Astrocyte (in vitro differentiated cells and primary cell): Measurements from ENCODE around the gene FAM50A. TPM values are rescaled to one million over a fixed set of nuclear protein-coding genes. Genes with fewer than 3 reads are reported as not detected.

Experiments
- DNase-seq: peaks from one replicate; pipeline ENCODE4 v3.0.0-alpha.2; 2010; ENCODE audit warnings: low read depth
- FAIRE-seq: peaks from 2 replicates; lab custom pipeline; 2011; peaks lifted over from hg19 to GRCh38; lab: Jason Lieb, UNC
- H2AFZ ChIP-seq: 2 replicates; pipeline ENCODE4 v1.6.0; 2012; ENCODE audit warnings: low read depth, low read length, inconsistent platforms
- H3K27ac ChIP-seq: 2 replicates; pipeline ENCODE4 v1.5.1; 2011; ENCODE audit warnings: low read depth, low read length, inconsistent platforms
- H3K27me3 ChIP-seq: 2 replicates; pipeline ENCODE4 v1.6.0; 2011; ENCODE audit warnings: low read length, inconsistent platforms; ENCODE audit not compliant: insufficient read depth
- H3K36me3 ChIP-seq: 2 replicates; pipeline ENCODE4 v1.5.1; 2011; ENCODE audit warnings: low read length, inconsistent platforms; ENCODE audit not compliant: insufficient read depth
- H3K4me1 ChIP-seq: 2 replicates; pipeline ENCODE4 v1.5.1; 2011; ENCODE audit warnings: low read length, inconsistent platforms; ENCODE audit not compliant: insufficient read depth
- H3K4me2 ChIP-seq: 2 replicates; pipeline ENCODE4 v1.6.0; 2012; ENCODE audit warnings: low read length, inconsistent platforms
- H3K4me3 ChIP-seq: 2 replicates; pipeline ENCODE4 v1.5.1; 2011; ENCODE audit warnings: low read depth, mild to moderate bottlenecking, low read length, inconsistent platforms; ENCODE audit not compliant: insufficient read depth
- H3K79me2 ChIP-seq: 2 replicates; pipeline ENCODE4 v1.6.0; 2012; ENCODE audit warnings: mild to moderate bottlenecking, low read length, inconsistent platforms; ENCODE audit not compliant: insufficient read depth
- H3K9ac ChIP-seq: 2 replicates; pipeline ENCODE4 v1.6.0; 2012; ENCODE audit warnings: mild to moderate bottlenecking, low read length, inconsistent platforms
- H3K9me3 ChIP-seq: 2 replicates; pipeline ENCODE4 v1.5.1; 2012; ENCODE audit warnings: low read depth, mild to moderate bottlenecking, low read length, inconsistent platforms; ENCODE audit not compliant: insufficient read depth
- H4K20me1 ChIP-seq: 2 replicates; pipeline ENCODE4 v1.6.0; 2012; ENCODE audit warnings: low read length, inconsistent platforms; ENCODE audit not compliant: insufficient read depth
- H3K27ac Mint-ChIP-seq: one replicate; pipeline ENCODE4 v1.8.0; 2021; ENCODE audit warnings: mild to moderate bottlenecking, mixed read lengths; ENCODE audit not compliant: unreplicated experiment
- H3K27me3 Mint-ChIP-seq: one replicate; pipeline ENCODE4 v1.8.0; 2021; ENCODE audit warnings: low read depth, mixed read lengths; ENCODE audit not compliant: unreplicated experiment
- H3K36me3 Mint-ChIP-seq: one replicate; pipeline ENCODE4 v1.8.0; 2021; ENCODE audit warnings: low read depth, mixed read lengths; ENCODE audit not compliant: unreplicated experiment
- H3K4me1 Mint-ChIP-seq: one replicate; pipeline ENCODE4 v1.8.0; 2021; ENCODE audit warnings: low read depth, mixed read lengths; ENCODE audit not compliant: unreplicated experiment
- H3K4me3 Mint-ChIP-seq: one replicate; pipeline ENCODE4 v1.8.0; 2021; ENCODE audit warnings: mild to moderate bottlenecking, moderate library complexity, mixed read lengths; ENCODE audit not compliant: unreplicated experiment
- H3K9me3 Mint-ChIP-seq: one replicate; pipeline ENCODE4 v1.8.0; 2021; ENCODE audit warnings: mild to moderate bottlenecking, mixed read lengths; ENCODE audit not compliant: unreplicated experiment
- CTCF ChIP-seq: IDR thresholded peaks from 2 replicates; pipeline ENCODE4 v1.5.1; 2011; ENCODE audit warnings: low read depth, mild to moderate bottlenecking, inconsistent platforms, low read length, moderate library complexity; ENCODE audit not compliant: insufficient read depth
- EZH2 ChIP-seq: IDR thresholded peaks from 2 replicates; pipeline ENCODE4 v1.6.1; 2012; ENCODE audit warnings: mild to moderate bottlenecking, low read length, inconsistent platforms; ENCODE audit not compliant: insufficient read depth
- total RNA-seq: library from RNA; stranded (reverse); gene quantifications from 2 replicates; pipeline ENCODE4 v1.2.1, GENCODE V29; 2021

The FAM50A gene
- total RNA-seq, 1 donor from 2014 or later, result 100.0 TPM

GRCh38 chrX:154486396-154487207, 42.7 kb downstream of the FAM50A start, which contains the start of gene UBL4A:
Gene UBL4A (minus strand): TSS chrX:154486615. CDS start chrX:154486584, 31 bp downstream.
- FAIRE-seq (no peak), DNase-seq (peak; percentile 36)
- H3K9ac ChIP-seq, result peak within 1 kb of the TSS; percentile 68
- Mint-ChIP-seq H3K27ac (peak within 1 kb of the TSS; percentile 58), H3K4me3 (peak within 1 kb of the TSS; percentile 77), H3K9me3 (no peaks in the 10 kb centered on the region), H3K36me3 (peaks cover 4% of the 10 kb centered on the region), H3K27me3 (no peaks in the 10 kb centered on the region), H3K4me1 (no peaks in the 10 kb centered on the region)
- TF ChIP-seq EZH2 (no peak), CTCF (no peak)
- H3K4me1 ChIP-seq, result peaks cover 18% of the 10 kb centered on the region
- H2AFZ ChIP-seq, result no peak within 1 kb of the TSS
- peak within 1 kb of the TSS; percentile 19 for H3K27ac ChIP-seq
- H3K9me3 ChIP-seq, result no peaks in the 10 kb centered on the region
- no peaks in the 10 kb centered on the region for H3K36me3 ChIP-seq
- H3K27me3 ChIP-seq, result no peaks in the 10 kb centered on the region
- peak within 1 kb of the TSS; percentile 51 for H3K4me3 ChIP-seq
- H3K4me2 ChIP-seq, result peak within 1 kb of the TSS; percentile 82
- no peaks in the 10 kb centered on the region for H4K20me1 ChIP-seq
- peaks cover 34% of the 10 kb centered on the region for H3K79me2 ChIP-seq

GRCh38 chrX:154487518-154488290, 43.8 kb downstream of the FAM50A start:
- Histone ChIP-seq H3K79me2 (peaks cover 34% of the 10 kb centered on the region), H3K27me3 (no peaks in the 10 kb centered on the region), H4K20me1 (no peaks in the 10 kb centered on the region), H3K9me3 (no peaks in the 10 kb centered on the region), H3K4me3 (no peak overlapping the region), H3K9ac (no peak overlapping the region), H3K36me3 (no peaks in the 10 kb centered on the region), H3K4me2 (no peak overlapping the region), H2AFZ (no peak overlapping the region), H3K27ac (no peak overlapping the region), H3K4me1 (peaks cover 18% of the 10 kb centered on the region)
- peak overlapping the region; percentile 62 for H3K27ac Mint-ChIP-seq
- H3K27me3 Mint-ChIP-seq, result peaks cover under 1% of the 10 kb centered on the region
- peak overlapping the region; percentile 27 for H3K4me3 Mint-ChIP-seq
- DNase-seq (no peak), FAIRE-seq (no peak)
- TF ChIP-seq EZH2 (no peak), CTCF (no peak)
- H3K4me1 Mint-ChIP-seq, result no peaks in the 10 kb centered on the region
- no peaks in the 10 kb centered on the region for H3K36me3 Mint-ChIP-seq
- H3K9me3 Mint-ChIP-seq, result no peaks in the 10 kb centered on the region
